HG03460 (cell line): ENCODE measurements around the gene QSOX1.

ENCODE experiments used
- ATAC-seq: cut with Tn5 transposase; IDR thresholded peaks from one replicate; pipeline ENCODE4 v1.9.1; 2021; ENCODE audit not compliant: unreplicated experiment

QSOX1 gene

DNA sequence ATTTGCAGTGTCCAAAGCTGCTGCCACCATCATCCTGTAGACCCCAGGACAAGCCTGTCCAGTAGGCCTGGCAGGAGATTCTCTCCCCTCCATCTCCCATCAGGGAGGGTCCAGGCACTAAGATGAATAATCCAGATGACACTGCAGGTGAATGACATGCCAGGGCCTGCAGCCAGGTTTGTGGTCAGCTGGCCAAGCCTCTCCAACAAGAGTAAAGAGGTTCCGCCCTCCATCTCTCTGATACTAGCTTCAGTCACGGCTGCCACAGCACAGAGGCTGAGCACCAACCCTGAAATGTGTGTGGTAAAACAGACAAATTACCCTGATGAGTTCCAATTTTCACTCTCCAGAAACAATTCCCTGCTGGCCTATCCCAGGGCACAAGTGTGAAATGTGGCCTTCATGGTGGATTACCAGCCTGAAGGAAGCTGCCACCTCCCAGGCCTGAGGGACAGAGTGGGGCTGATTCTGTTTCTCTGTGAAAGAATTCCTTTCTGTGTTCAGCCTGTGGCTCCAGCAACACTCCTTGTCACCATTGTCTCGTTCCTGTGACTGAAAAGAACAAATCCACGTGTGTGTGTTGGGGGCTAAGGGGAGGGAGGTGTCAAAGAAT is 55.4 kb downstream of the QSOX1 start:
- ATAC-seq = no peak

DNA sequence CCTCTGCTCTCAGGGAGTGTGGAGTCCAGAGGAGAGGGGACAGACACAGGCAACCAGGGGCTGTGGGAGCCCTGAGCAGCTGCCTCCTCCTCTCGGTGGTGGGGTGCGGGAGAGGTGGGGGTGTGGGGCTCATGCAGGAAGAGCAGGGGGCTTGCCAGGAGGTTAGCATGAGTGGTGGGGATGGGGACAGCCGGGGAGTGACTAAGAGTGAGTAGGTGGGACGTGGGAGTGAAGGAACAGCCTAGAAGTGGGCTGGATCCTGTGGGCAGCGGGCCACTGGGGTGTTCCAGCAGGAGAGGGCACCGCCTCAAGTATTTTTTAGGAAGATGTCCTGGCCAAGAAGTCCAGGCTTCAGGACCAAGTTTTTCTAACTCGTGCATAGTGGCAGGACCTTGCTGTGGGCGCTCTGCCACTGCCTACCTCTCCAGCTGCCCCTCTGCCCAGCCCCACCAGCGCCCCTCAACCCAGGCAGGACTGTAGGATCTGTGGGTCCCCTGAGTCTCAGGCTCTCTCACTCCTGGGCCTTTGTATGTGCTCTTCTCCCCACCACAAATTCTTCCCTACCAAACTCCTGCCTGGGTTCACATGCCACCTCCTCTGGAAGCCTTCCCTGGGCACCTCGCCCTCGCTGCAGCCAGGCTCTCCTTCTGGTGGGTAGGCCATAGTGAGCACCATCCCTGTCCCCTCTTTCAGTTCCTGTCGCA is 56.6 kb downstream of the QSOX1 start:
- ATAC-seq = no peak

DNA sequence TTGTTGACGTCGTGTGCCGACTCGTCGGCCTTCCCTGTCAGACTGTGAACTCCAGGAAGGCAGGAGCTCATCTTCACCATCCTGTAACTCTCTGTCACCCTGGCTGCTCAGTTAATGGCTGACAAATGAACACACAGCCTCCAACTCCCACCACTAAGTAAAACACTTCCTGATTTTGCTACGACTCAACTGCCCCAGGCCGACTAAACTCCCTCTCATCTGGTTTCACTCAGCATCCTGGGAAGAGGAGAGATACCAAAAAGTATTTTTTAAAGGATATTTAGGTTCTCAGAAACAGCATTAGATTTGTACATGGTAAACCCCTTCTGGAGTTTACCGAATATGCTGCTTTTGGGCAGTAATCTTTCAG is 57.2 kb downstream of the QSOX1 start:
- no peak for ATAC-seq

DNA sequence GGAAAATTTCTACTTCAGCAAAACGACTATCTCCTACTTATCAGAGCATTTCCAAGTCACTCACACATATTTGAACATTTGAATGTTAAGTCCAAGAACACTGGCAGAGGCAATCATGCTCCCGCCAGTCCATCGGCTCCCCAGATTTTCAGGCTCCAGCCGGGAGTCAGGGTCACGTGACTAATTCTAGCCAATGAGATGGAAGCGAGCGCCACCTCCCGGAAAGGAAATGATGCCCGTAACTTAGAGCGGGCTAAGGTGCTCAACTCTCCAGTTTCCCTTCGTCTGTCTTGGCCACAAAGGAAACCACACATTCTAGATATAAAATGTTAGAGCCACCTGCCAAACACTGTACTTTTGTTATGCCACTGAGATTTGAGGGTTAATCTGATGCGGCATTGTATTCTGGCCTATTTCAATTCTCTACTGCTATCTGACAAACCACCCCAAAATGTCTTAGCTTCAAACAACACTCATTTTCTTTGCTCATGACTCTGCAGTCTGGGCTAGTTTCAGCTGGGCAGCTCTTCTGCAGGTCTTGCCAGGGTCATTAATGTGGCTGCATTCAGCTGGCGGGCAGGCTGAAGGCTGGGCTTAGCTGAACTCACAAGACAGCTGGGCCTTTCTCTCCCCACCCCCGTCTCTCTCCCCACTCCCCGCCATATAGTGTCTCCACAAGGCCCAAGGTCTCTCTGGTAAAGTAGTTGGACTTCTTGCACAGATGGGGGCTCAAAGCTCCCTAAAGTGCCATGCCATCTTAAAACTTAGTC is 58.9 kb downstream of the QSOX1 start:
- no peak for ATAC-seq

DNA sequence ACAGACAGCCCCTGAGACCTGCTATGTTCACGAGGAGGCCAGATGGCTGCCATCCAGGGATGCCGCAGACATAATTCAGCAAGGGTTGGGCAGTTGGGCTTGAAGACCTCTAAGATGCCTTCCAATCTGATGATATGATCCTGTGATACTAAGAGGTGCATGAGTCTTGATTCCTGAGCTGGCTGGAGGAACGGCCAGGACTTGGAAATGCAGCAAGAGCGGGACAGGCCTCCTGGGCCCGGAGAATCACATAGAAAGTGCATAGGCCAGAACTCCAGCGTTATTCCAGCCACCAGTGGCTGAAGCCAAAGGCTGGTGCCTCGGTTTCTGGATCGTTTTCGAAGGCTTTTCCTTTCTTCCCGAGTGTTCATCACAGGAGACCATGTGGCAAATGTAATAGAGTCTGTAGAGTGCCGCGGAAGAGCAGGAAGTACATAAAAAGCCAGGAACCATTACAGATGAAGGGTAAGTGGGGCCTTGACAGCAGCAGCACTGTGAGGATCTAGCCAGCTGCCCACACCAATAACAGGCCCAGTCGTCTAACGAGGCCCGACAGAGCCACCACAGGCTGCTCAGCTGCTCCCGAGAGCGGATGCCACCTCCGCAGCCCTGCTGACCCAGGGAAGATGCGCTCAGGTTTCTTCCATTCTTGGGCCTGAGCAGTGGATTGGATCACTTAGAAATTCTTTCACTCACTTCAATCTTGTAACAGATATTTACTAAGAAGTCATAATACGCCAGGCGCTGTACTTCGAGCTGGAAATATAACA is 61.4 kb downstream of the QSOX1 start:
- no peak for ATAC-seq

DNA sequence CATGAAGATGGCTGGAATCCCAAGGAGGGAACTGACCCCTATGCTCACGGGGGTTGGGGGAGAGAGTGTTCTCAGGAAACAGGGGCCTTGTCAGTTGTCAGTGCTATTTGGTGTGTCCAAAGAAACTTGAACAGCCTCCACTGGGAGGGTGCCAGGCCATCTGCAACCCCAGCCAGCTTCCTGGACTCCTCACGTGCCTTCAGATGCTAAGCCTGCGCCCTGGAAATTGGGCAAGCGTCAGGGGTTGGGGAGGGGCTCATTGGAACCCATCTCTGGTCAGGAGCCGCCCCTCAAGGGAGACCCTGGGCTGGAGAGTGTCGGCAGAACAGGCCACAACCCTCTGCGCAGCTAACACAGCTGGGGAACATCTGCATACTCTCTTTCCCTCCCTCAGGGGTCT is 62.3 kb downstream of the QSOX1 start:
- no peak for ATAC-seq

DNA sequence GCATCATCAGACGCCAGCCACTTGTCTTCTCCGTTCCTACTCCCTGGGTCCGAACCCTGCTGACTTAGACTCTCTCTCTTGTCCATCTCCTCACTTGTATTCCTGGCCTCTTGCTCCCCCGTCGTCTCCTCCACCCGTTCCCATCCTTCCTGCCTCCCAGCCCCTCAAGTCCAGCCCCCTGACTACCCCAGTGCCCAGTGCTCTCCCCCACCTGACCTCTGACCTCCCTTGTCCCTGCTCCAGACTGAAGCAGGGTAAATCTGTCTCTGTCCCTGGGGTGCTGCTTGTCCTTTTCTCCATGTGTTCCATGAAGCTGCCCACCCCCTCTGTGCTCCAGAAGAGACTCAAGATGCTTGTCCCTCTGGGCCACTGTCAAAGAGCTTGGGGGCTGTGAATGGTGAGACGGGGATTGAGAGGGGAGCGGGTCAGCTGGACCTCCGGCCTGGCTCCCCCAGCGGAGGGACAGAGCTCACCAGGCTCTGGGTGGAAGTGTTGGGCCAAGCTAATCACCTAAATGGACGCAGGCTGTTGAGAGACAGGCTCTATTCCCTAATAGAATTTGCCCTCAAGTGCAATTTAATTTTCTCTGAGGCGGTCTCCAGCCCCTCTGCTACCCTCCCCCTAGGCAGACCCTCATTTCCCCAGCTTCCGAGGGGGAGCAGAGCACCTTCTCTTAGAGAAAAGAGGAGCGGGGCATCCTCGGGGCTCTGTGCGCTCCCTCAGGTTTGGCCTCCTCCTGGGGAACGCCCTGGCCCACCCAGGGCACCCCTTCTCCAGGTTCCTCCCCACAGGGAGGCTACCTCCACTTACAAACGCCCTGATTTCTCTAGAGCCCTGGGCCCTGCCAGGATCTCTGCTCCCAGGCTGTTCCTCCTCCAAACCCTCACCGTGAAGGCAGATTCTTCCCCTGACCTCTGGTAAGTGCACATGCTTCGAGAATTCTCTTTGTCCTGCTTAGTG is 64.4 kb downstream of the QSOX1 start:
- ATAC-seq = no peak

DNA sequence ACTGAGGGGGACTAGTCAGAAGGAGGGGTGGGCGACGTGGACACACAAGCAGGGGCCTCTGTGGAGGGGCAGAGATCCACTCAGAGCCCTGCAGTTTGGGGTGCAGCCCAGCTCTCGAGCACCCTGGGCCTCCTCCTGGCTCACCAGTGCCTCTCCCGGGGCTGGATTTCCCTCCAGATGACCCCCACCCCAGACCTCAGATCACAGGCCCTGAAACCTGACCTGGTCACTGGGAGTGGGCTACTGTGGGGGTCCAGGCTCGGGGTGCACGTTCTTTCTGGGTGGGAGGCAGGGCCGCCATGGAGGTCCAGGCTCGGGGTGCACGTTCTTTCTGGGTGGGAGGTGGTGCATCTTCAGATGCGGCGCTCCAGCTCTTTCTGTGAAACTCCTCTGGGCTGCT is 65.1 kb downstream of the QSOX1 start:
- ATAC-seq = no peak

DNA sequence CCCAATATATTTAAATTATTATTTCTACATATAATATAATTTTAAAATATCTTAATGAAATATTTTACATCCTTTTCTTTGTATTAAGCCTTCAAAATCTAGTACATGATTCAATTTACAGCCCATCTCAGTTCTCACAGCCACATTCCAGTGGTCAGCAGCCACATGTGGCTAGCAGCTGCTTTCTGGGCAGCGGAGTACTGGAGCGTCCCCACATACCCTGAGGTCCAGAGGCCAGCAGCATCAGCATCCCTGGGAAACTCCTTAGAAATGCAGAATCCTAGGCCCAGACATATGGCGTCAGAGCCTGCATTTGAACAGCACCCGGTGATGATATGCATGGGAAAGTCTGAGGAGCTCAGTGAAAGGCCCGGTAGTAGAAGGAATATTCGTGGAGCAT is 66.8 kb downstream of the QSOX1 start:
- ATAC-seq = no peak

DNA sequence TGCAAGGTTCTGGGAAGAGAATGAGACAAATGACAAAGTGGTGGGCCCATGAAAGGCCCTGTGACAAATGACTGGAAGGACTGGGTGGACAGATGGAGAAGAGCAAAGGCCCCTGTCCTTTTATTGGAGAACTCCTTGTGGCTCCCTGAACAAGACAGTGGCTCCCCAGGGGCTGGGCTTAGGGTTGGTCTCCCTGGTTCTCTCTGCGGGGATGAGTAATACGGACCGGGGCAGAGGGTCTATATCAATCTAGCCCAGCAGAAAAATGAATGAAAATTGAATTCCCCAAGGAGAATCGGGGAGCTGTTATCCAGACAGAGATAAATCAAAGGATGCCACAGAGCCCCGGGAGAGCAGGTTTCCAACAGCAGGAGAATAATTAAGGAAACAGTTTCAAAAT is 70.2 kb downstream of the QSOX1 start:
- ATAC-seq = no peak

DNA sequence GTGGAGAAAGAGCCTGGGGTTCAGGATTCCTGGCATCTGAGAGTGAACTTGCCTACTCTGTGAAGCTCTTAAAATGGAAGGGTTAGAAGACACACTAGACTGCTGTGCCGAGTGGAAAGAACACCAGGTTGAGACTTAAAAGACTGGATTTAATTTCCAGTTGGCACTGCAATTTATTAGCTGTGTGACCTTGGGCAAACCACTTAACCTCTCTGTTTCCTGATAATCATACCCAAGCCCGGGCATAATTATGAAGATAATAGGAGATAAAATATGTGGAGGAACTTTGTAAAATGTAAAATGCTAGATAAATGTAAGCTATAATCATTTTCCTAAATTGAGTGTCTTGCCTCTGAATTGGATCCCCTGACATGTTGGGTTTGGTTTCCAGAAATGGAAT is 70.7 kb downstream of the QSOX1 start:
- ATAC-seq = no peak

DNA sequence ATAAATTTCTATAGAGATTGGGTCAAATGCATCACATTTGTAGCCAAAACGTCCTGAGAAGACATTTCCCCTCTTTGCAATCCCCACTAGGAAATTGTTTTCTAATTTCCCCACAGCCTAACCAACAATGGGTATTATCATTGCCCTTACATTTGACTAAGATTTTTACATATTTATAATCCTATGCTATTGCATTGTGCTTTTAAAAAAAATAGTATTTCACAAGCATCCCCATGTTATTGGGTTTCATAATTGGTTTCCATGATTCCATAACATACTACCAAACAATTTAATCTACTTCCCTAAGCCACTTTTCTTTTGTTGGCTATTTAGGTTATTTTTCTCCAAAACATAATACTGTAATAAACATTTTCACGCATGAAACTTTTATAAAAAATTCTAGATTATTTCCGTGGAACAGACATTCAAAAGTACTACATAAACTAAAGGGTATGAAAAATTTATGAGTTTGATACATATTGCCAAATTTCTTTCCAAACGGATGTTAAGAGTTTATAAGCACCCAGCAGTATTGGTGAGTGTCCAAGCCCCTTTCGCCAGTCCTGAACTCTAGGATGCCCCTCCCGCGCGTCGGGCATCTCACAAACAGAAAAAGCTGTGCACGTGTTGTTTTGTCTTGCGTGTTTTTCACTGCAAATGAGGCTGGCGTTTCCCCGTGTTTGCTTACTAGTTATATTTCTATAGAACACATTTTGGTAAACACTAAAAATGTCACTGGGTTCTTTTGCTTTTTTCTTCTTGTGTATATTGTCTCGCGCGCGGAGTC is 73.4 kb downstream of the QSOX1 start:
- no peak for ATAC-seq

DNA sequence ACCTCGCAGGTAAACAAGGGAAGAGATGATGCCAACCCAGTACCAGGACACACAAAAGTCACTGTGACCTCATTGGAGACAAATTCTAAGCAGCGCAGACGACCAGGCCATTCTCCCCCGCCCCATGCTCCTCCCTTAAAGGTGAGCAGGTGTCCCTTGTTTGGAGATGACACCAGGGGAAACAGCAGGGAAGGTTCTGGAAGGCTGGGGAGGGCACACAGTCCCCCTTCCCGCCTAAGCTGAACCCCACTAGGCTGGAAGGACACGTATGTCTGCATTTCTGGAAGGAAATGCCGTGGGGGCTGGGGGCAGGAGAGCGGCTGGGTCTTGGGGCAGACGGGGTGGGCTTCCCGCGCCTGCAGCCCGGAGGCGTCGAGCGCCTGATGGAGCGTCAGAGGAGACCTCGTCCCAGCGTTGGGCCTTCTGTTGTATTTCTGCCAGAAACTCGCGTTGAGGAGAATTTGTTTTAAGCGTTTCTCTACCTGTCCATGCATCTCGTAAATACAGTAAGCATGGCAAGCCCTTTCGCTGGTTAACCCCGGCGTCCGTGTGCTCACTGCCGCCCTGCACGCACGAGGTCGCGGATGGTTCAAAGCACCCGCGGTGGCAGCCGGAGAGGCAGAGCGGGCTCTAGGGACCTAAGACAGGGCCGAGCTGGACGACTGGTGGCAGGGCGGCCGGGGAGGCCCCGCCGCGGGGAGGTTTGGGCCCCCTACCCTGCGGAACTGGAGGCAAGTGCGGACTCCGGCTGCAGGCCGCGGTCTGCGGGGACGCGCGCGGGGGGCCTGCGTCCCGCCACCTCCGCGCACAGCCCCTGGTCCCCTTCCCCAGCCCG is 74.2 kb downstream of the QSOX1 start:
- no peak for ATAC-seq

DNA sequence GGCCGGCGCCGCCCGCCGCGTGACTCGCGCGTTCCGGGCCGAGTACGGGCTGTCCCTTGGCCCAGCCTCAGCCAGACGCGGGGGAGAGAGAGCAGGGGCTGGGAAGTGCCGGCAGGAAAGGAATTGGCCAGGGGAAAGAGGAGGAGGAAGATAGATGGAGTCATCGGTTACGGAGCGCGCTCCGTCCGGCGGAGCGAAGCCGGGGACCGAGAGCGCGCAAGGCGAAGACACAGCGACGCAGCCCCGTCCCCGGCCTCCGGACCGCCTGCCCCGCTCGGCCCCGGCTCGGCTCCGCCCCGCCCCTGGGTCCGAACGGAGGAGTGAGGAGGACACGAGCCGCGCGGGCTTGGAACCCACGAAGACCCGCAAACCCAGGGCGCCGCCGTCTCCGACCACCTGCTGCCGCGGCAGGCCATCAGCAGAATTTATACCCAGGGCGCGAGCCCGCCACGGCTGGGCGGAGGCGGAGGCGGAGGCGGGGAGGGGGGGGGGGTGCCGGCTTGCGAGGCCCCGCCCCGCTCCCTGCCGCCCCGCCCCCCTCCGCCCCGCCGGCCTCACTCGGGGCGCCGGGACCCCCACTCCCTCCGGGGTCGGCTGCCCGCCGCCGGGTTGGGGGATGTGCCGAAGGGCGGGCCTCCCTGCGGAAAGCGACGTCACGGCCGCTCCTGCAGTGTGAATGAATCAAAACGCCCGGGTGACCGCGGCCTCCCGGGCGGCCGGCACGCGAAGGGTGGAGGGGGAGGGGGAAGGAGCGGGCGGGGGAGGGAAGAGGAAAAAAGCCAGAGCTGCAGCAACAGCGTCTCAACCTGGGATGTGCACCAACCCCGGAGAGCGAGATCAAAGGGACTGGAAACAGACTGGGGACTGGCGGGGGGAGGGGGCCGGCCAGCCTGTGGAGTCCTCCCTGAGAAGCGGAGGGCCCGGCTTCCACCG is 75.1 kb downstream of the QSOX1 start, which contains the start of gene LHX4:
TSS of gene LHX4 (plus strand) at position 782 of the 933 bp plus-strand sequence. CDS start 266 bp downstream, outside the sequence.
- no peak for ATAC-seq

DNA sequence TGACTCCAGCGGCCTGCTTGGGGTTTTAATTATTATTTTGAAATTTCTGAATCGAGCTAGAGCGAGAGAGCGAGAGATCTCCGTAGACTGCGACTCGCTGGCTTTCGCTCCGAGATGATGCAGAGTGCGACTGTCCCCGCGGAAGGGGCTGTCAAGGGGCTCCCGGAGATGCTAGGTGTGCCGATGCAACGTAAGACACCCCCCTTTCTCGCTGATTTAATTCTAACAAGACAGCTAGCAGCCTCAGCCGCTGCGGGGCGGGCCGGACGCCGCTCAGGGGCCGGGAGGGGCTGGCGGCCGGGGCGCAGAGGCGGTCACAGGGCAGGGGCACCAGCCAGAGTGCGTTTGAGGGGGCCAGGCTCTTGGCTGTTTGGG is 75.7 kb downstream of the QSOX1 start:
- no peak for ATAC-seq

DNA sequence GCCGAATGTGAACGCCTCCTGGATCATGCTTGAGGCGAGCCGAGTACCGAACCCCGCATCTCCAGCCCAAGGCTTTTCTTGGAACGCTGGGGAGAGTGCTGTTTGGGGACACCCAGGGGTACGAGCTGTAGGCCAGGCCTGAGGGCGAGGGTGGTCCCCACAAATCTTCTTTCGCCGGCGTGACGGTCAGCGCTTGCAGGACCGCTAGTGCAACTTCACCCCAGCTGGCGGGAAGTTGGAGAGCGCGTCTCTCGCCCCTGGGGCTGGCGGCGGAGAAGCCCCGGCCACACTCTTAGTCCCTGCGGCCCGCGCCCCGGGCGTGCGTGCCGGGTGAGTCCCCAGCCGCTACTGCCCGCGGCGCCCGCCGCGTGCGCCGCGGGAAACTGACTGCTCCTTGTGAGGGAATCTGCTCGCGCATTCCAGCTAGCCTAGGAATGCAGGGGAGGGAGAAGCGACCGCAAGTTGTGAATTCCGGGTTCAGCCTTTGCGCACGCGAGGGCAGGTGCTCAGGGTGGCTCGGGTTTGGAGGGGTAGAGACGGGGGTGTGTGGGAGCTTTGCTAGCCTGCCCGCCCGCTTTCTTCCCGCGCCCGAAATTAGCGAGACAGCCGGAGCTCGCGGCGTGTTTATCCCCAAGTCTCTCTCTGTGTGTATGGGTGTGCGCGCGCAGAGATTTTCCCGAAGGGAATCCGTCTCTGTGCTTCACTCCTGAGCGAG is 76.3 kb downstream of the QSOX1 start:
- no peak for ATAC-seq

DNA sequence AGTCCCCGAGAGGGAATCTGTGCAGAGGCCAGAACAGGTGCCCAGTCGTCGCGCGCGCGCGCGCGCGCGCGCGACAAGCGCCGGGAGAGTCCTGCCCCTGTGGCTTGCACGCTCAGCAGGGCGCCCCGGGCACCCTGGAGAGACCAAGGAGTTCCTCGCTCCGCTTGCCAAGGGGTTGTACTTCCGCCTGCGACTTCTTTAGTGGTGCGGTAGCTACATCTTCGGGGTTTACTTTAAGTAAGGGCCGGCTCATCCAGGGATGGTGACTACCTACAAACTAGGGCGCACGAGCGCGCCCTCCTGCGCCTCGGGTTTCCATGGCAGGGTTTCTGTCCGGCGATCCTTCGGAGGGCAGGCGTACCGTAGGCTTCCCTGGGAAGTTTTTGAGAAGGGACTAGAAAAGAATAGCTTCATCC is 76.8 kb downstream of the QSOX1 start:
- ATAC-seq = no peak
